PC-3 (cell line): Measurements from ENCODE around the gene FBLN1. TPM values are rescaled to one million over a fixed set of nuclear protein-coding genes. Genes with fewer than 3 reads are reported as not detected.
"Not testable (repeated sequence)": the region's sequence is repeated elsewhere in the genome, so short reads cannot be mapped to it uniquely, and the experiment has no call there.

Experiments used
- ATAC-seq: fragments of 200-7000 bp; cut with Tn5 transposase; 2 replicates; pipeline ENCODE4 v1.9.1; 2020; ENCODE audit warnings: mild to moderate bottlenecking, moderate library complexity
- BruUV-seq: library from RNA; stranded (reverse); fragments of 400-500 nt; replicated peaks from 2 replicates; lab custom pipeline; 2021; lab: Mats Ljungman, UMichigan
- CTCF ChIA-PET: fragments of 300-600 bp; sonication (Branson Sonifier 250); formaldehyde crosslinking; loops from one replicate; lab custom pipeline; 2022; ENCODE audit warnings: antibody characterized with exemption; lab: Charles Lee
- POLR2A ChIA-PET: fragments of 300-600 bp; sonication (Branson Sonifier 250); formaldehyde crosslinking; loops from one replicate; lab custom pipeline; 2022; ENCODE audit warnings: antibody characterized with exemption; ENCODE audit not compliant: unreplicated experiment; lab: Charles Lee
- DNase-seq: peaks from one replicate; pipeline ENCODE4 v3.0.0-alpha.2; 2015
- H2AFZ ChIP-seq: fragments of 300-600 bp; sonication (generic); 2 replicates; pipeline ENCODE4 v1.6.0; 2016; ENCODE audit warnings: antibody characterized with exemption, low read length
- H3F3A ChIP-seq: fragments of 300-600 bp; sonication (generic); one replicate; pipeline ENCODE4 v1.6.0; 2017; ENCODE audit warnings: antibody characterized with exemption, low read length, control low read depth, mild to moderate bottlenecking; ENCODE audit not compliant: unreplicated experiment
- H3K27ac ChIP-seq: fragments of 300-600 bp; sonication (generic); 2 replicates; pipeline ENCODE4 v1.5.1; 2016; ENCODE audit warnings: mild to moderate bottlenecking, low read length
- H3K27me3 ChIP-seq: fragments of 300-600 bp; sonication (generic); 2 replicates; pipeline ENCODE4 v1.6.1; 2016; ENCODE audit warnings: low read length, mixed read lengths
- H3K36me3 ChIP-seq: fragments of 300-600 bp; sonication (generic); 2 replicates; pipeline ENCODE4 v1.6.1; 2016; ENCODE audit warnings: low read depth, mixed run types, low read length, mixed read lengths
- H3K4me1 ChIP-seq: fragments of 300-600 bp; sonication (generic); 2 replicates; pipeline ENCODE4 v1.5.1; 2016; ENCODE audit warnings: low read length; ENCODE audit not compliant: insufficient read depth
- H3K4me2 ChIP-seq: fragments of 300-600 bp; sonication (generic); 2 replicates; pipeline ENCODE4 v1.6.0; 2016; ENCODE audit warnings: low read length
- H3K4me3 ChIP-seq: fragments of 300-600 bp; sonication (generic); 2 replicates; pipeline ENCODE4 v1.5.1; 2016; ENCODE audit warnings: mild to moderate bottlenecking, low read length, mixed read lengths
- H3K79me2 ChIP-seq: fragments of 300-600 bp; sonication (generic); 2 replicates; pipeline ENCODE4 v1.6.1; 2017; ENCODE audit warnings: low read length, mixed read lengths
- H3K9ac ChIP-seq: fragments of 300-600 bp; sonication (generic); 2 replicates; pipeline ENCODE4 v1.6.0; 2016; ENCODE audit warnings: mild to moderate bottlenecking, low read length
- H3K9me2 ChIP-seq: fragments of 300-600 bp; sonication (generic); replicated peaks from 2 replicates; pipeline ENCODE4 v1.6.1; 2016; ENCODE audit warnings: mixed run types, low read length, mixed read lengths
- H3K9me3 ChIP-seq: fragments of 300-600 bp; sonication (generic); 2 replicates; pipeline ENCODE4 v1.6.1; 2016; ENCODE audit warnings: low read length, mixed read lengths
- H4K20me1 ChIP-seq: fragments of 300-600 bp; sonication (generic); 2 replicates; pipeline ENCODE4 v1.6.1; 2016; ENCODE audit warnings: low read length, mixed read lengths
- EZH2 ChIP-seq: fragments of 300-600 bp; sonication (generic); IDR thresholded peaks from one replicate; pipeline ENCODE4 v1.6.1; 2017; ENCODE audit warnings: antibody characterized with exemption, mild to moderate bottlenecking, low read length; ENCODE audit not compliant: unreplicated experiment
- EZH2phosphoT487 ChIP-seq: fragments of 300-600 bp; sonication (generic); IDR thresholded peaks from 2 replicates; pipeline ENCODE4 v1.6.1; 2018; ENCODE audit warnings: mild to moderate bottlenecking, antibody characterized with exemption, low read length, borderline replicate concordance
- intact Hi-C: fragments of 100-400 bp; cut with micrococcal nuclease; formaldehyde crosslinking; loops from 2 replicates; pipeline ENCODE4 v1.9.0; 2023
- total RNA-seq: library from RNA; depleted of rRNA; stranded (reverse); fragments of >200 nt; gene quantifications from 2 replicates; pipeline ENCODE4 v1.2.3, GENCODE V29; 2014
- TF ChIP-seq, protein P1 (sequence below): fragments of 300-600 bp; sonication (generic); conservative IDR thresholded peaks from 2 replicates; pipeline ENCODE4 v1.5.1; 2017; ENCODE audit warnings: antibody characterized with exemption, low read depth, mild to moderate bottlenecking, low read length

Gene FBLN1
- total RNA-seq, 1 experiment from 2014 or later, result 13.4 TPM

DNA sequence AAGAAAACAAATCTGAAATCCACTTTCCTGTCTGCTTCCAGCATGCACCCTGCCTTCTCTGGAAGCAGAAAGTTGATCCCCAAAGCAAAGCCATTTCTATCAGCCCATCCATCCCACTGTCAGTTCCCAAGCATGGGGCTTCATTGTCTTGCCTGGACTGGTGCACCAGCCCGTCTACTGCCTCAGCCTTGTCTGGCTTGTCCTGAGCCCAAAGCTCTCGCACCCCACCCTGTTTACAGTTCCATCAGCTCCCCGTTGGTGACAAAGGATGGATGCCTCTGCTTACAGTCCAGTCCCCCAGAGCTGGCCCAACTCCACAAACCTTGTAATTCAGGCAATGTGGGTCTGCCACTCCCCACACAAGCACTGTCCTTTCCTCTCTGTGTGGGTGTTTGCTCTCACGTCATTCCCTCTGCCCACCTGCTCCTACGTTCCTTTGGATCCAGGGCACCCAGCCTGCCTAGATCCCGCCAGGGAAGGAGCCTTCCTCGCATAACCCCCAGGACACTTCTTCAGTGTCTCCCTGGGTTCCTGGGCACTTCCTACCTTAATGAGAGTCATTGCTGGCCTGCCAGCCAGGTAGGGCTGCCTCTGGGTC, 38.8 kb downstream of the FBLN1 start:
- Histone ChIP-seq H3K9me3 (no peaks in the 10 kb centered on the region), H2AFZ (no peak overlapping the region), H3K27me3 (no peaks in the 10 kb centered on the region), H3K4me3 (no peak overlapping the region), H3K4me1 (no peaks in the 10 kb centered on the region), H3K9ac (no peak overlapping the region), H3K4me2 (no peak overlapping the region), H3K27ac (no peak overlapping the region), H4K20me1 (no peaks in the 10 kb centered on the region), H3K36me3 (no peaks in the 10 kb centered on the region), H3F3A (no peaks in the 10 kb centered on the region), H3K9me2 (no peaks in the 10 kb centered on the region), H3K79me2 (no peaks in the 10 kb centered on the region)
- ChIA-PET CTCF (no interaction called here), POLR2A (no interaction called here)
- ATAC-seq, result no peak
- intact Hi-C loops, result no loop called here
- TF ChIP-seq, protein P1, sequence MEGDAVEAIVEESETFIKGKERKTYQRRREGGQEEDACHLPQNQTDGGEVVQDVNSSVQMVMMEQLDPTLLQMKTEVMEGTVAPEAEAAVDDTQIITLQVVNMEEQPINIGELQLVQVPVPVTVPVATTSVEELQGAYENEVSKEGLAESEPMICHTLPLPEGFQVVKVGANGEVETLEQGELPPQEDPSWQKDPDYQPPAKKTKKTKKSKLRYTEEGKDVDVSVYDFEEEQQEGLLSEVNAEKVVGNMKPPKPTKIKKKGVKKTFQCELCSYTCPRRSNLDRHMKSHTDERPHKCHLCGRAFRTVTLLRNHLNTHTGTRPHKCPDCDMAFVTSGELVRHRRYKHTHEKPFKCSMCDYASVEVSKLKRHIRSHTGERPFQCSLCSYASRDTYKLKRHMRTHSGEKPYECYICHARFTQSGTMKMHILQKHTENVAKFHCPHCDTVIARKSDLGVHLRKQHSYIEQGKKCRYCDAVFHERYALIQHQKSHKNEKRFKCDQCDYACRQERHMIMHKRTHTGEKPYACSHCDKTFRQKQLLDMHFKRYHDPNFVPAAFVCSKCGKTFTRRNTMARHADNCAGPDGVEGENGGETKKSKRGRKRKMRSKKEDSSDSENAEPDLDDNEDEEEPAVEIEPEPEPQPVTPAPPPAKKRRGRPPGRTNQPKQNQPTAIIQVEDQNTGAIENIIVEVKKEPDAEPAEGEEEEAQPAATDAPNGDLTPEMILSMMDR, result no peak
- TF ChIP-seq EZH2phosphoT487 (no peak), EZH2 (no peak)
- no peak for DNase-seq
- BruUV-seq, result no TSS peak

DNA sequence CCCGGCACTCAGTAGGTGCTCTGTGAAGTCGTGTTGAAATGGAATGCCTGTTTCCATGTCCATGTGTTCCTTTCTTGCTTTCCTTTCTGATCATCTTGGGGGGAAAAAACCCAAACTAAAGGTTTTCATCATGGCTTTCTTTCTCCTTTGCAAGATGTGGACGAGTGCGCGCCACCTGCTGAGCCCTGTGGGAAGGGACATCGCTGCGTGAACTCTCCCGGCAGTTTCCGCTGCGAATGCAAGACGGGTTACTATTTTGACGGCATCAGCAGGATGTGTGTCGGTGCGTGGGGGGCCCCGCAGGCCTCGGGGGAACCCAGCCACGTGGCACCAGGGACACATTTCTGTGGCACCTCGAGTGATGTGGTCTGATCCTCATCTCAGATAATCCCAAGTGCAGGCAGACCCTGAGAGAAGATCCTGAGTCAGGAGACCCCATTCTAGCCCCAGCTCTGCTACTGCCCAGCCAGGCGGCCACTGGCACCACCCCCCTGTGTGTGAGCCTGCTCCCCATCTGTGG, 39.4 kb downstream of the FBLN1 start:
- CTCF ChIA-PET, result no interaction called here
- Histone ChIP-seq H3K9ac (no peak overlapping the region), H4K20me1 (no peaks in the 10 kb centered on the region), H3F3A (no peaks in the 10 kb centered on the region), H3K27ac (no peak overlapping the region), H3K4me3 (no peak overlapping the region), H2AFZ (no peak overlapping the region), H3K4me1 (no peaks in the 10 kb centered on the region), H3K9me3 (no peaks in the 10 kb centered on the region), H3K27me3 (no peaks in the 10 kb centered on the region), H3K4me2 (no peak overlapping the region), H3K36me3 (no peaks in the 10 kb centered on the region), H3K79me2 (no peaks in the 10 kb centered on the region), H3K9me2 (no peaks in the 10 kb centered on the region)
- POLR2A ChIA-PET, result no interaction called here
- no peak for ATAC-seq
- no TSS peak for BruUV-seq
- TF ChIP-seq EZH2phosphoT487 (no peak), EZH2 (no peak)
- TF ChIP-seq, protein P1, result no peak
- intact Hi-C loops, result no loop called here
- no peak for DNase-seq

DNA sequence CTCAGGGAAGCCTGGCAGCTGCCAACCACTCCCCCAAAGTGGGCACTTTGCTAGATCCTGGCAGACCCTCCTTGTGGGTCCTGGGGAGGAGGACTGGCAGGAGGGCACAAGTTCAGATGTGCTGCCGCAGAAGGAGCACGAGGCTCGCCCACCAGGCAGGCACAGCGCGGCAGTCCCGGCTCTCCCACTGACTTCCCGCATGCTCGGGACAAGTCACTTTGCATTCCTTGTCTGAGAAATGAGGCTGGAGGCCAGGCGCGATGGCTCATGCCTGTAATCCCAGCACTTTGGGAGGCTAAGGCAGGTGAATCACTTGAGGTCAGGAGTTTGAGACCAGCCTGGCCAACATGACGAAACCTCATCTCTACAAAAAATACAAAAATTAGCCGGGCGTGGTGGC, 40.1 kb downstream of the FBLN1 start:
- DNase-seq, POLR2A ChIA-PET, CTCF ChIA-PET, H3K4me3 ChIP-seq, intact Hi-C loops, H3F3A ChIP-seq, H3K27ac ChIP-seq, H2AFZ ChIP-seq, BruUV-seq, H3K9me3 ChIP-seq, H3K9ac ChIP-seq, H3K79me2 ChIP-seq, H3K27me3 ChIP-seq, H3K9me2 ChIP-seq, H3K36me3 ChIP-seq, ATAC-seq, H3K4me1 ChIP-seq, H4K20me1 ChIP-seq, H3K4me2 ChIP-seq: not testable (repeated sequence)
